Stimulated activated CD8-positive, alpha-beta memory T cell treated with anti-CD3 and anti-CD28 coated beads, Interleukin-12 subunit alpha, Interleukin-12 subunit beta, amount 100 ng/mL, for 24 hours (primary cell): ENCODE data around the gene ZDHHC22.

Experiments used
- DNase-seq: peaks from one replicate; pipeline ENCODE4 v3.0.0-alpha.2; 2020; ENCODE audit errors: extremely low read depth

ZDHHC22 gene

GRCh38 chr14:77157740-77158139 is 16.1 kb upstream of the ZDHHC22 start:
- DNase-seq: no peak

DNA sequence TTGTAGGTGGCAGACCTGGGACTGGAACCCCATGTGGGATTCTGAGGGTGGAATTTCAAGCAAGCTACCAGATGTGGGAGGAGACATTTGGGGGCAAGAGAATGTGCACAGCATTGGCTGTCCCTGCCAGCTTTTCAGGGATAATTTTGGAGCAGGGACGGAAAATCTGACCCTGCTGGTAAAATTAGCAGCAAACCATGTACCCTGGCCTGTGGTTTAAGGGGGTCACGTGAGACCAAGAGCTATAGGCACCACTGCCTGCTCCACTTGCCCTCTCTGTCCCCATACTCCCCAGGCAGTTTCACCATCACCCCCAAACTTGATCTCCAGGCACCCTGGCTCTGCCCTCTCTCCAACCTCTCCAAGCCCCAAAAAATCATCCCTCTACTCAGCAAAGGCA is 13.5 kb upstream of the ZDHHC22 start:
- no peak for DNase-seq

GRCh38 chr14:77154421-77154820 is 12.8 kb upstream of the ZDHHC22 start:
- DNase-seq: no peak

DNA sequence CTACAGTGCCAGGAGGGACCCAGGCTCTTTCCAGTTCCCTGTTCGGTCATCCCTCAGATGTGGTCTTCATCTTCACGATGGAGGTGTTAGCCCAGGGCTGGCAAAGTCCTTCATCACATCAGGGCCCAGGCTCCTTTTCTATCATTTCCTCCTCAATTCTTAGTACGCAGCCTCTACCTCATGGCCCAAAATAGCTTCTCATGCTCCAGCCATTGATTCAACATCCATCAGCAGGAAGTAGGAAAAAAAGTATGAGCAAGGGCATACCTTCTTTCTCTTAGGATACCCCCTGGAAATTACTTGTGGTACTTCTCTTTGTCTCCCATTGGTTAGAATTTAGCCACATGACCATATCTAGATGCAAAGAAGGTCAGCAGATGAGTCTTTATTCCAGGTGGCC is 12.2 kb upstream of the ZDHHC22 start:
- no peak for DNase-seq

DNA sequence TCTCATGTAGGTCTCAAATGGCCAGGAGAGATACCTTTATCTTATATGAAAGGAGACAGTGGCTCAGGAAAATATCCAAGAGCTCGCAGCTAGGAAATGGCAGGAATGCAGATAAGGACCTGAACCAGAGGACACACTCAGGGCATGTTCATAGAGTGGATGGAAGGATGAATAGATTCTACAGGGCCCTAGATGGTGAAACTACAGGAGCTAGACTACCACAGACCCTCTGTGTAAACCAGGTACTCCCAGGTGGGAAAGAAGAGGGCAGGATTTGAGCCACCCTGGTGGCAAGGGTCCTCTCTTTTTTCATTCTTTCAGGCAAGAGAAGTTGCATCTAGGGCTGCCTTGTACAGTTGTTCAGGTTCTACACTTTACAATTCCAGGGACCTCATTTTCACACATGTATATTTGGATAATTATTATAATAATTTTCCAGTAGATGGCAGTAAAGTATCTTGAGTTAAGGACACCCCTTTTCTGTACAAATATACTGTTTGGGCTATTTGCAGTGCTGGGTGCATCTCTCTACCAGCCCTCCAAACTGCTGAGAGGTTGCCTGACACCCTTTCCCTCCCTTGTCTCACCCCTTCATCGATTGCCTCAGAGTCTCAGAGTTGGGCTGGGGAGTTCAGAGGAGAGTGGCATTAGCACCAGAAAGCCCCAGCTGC is 10.5 kb upstream of the ZDHHC22 start:
- no peak for DNase-seq

DNA sequence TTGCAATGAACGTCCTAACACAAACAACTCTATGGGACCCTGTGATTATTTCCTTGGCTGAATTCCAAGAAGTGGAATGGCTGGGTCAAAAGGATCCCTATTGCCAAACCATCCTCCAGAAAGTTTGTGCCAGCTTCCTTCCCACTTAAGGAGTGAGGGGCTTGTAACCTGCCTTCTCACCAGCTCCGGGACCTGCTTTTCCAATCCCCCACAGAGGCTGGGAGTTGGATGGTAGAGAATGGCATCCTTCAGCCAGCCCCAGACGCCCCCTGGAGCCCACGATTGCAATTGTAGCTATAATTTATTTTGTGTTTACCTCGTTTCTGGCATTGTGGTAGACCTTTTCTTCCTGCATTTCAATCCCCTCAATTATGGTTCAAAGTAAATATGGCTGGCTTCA is 9.7 kb upstream of the ZDHHC22 start:
- no peak for DNase-seq

GRCh38 chr14:77148510-77149231 is 7.1 kb upstream of the ZDHHC22 start:
- no peak for DNase-seq

GRCh38 chr14:77145975-77146740 is 4.6 kb upstream of the ZDHHC22 start:
- no peak for DNase-seq

DNA sequence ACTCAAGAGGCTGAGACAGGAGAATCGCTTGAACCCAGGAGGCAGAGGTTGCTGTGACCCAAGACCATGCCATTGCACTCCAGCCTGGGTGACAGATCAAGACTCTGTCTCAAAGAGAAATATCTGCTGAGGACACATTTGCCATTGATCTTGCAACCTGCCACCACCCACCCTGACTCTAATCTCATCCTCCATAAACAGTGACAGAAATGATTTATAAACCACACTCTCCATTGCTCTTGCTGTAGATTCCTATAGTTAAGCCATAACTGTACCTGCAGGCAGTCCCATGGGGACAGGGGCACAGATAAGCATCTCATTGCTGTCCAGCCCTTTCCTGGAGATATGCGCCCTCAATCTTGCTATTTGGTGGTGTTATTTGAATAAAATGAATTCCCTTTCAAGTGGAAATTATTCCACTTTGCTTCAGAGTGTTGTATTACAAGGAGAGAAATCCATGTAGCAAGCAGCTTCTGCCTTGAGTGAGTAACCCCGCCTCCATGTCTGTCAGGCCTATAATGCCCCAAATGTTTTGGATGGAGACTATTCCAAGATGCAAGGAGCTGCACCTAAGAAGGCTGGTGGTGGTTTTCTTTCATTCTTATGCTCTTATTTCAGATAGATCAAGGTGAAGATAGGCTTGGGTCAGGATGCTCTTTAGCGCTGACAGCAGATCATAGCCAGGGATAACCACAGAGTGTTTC is 3.0 kb upstream of the ZDHHC22 start:
- no peak for DNase-seq

- no peak for DNase-seq
Measured at GRCh38 chr14:77143071-77143470, 1.5 kb upstream of the ZDHHC22 start.

- no peak for DNase-seq
Measured at GRCh38 chr14:77142005-77142800, 612 bp upstream of the ZDHHC22 start.

GRCh38 chr14:77140359-77141213 is 1.0 kb downstream of the ZDHHC22 start:
- no peak for DNase-seq

DNA sequence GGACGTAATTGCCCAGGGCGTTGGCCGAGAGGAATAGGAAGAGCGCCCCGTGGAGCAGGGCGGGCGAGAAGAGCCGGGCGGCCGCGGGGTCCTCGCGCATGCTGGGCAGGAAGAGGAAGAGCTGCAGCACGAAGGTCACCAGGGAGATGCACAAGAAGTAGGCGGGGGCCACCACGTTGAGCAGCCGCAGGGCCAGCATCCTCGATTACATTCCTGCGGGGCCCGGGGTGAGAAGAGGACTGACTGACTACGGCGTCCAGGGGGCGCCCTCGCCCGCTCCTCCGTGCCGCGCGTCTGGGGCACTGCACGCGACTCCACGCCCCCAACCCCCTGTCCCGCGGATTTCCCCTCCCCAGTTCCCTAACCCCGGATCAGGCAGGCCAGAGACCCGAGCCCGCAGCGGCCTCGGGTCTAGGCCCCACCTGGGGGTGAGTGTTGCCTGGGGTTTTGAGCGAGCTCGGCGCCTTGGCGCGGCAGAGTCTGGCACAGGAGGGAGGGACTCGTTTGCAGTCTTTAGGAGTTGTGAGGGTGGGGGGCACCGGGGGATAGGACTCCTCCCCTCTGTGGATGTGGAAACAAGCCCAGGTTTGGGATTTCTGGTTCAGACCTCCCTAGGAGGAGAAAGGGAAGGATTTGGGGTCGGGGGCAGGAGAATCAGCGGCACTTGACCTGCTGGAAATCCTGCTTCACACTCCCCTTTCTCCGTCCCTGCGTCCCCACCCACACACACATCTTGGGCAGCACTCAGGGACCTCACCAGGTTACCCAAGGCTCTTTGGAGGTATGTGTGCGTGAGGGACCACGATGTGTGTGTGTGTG is 1.8 kb downstream of the ZDHHC22 start:
- DNase-seq: no peak

DNA sequence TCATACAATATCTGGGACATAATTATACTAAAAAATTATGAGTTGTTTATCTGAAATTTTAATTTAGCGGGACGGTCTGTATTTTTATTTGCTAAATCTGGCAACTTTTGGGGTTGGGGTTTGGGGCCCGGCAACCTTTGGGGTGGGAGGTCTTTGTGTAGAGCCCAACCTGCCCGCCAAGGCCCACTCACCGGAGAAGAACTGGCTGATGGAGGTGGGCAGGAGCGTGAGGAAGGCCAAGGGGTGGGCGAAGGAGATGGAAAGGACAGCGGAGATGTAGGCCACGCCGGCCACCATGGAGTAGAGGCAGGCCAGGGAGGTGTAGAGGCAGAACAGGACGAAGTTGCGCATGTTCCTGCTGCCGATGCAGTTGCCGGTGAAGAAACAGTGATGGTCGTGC is 2.6 kb downstream of the ZDHHC22 start:
- DNase-seq: no peak

DNA sequence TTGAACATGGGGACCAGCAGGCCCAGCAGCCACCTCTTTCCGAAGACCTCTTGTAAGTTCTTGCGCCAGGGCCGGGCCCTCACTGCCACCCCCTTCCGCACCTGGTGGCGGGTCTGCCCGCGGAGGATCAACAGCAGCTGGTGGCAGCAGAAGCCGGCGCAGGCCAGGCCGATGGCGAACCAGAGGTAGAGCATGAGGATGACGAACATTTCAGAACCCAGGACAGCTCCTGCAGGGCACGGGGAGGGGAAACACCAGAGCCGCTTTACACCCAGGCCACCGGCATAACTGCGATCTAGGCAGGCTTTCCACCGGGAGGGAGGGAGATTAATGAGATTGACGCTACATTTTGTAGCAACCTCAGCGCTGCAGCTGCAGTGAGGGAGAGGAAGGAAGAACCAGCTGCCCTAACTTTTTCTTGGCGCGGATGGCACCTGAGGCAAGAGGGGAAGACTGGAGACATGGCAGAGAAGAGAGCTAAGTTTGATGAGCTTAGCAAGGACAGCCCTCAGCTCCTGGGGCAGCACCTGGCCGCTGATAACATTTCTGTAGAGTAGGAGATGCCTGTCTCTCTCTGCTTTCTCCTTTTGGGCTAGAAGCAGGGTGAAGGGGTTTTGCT is 7.8 kb downstream of the ZDHHC22 start:
- DNase-seq: peak; percentile 22

DNA sequence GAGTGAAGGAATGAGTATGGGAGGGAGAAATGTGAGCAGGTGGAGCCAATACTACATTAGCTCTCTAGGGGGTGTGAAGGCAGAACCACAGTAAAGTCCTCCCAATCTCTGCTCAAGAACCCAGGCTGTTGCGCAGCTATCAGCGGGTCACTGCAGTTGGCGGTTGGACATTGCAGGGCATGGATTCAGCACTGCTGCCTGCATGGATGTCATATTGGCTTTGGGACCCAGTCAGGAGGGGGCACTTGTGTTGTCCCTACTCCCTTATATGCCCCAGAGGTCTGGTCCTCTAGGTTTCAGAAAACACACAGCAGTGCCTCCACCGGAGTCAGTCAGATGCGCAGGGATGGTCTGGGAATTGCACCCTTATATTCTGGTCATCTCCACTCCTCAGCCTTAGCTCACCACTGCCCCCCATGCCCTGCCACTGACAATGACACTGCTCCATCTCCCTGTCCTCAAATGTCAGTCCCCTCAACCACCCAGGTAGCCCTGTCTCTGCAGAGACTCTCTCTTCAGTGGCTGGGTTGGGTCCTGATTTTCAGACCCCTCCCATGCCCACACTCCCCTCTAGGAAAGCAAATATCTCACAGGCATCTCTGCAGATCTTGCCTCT is 9.6 kb downstream of the ZDHHC22 start:
- no peak for DNase-seq

DNA sequence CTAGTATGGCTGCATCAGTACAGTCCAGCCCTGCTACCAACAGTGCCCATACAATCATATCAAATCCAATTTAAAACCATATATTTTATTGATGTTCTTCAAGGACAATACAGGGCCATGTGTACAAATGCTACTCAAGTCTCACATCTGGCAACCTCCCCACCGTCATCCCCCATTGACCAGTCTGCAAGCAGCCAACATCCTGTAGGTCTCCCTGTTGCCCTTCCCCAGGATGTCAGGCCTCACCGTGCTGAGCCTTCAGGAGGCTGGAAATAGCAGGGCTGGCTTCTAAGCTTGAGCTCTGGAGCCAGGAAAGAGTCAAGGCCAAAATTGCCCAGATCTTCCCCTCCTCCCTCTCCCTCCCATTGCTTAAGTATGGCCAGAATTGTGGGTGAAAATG is 10.4 kb downstream of the ZDHHC22 start:
- no peak for DNase-seq

GRCh38 chr14:77130386-77130785 is 11.2 kb downstream of the ZDHHC22 start:
- no peak for DNase-seq

DNA sequence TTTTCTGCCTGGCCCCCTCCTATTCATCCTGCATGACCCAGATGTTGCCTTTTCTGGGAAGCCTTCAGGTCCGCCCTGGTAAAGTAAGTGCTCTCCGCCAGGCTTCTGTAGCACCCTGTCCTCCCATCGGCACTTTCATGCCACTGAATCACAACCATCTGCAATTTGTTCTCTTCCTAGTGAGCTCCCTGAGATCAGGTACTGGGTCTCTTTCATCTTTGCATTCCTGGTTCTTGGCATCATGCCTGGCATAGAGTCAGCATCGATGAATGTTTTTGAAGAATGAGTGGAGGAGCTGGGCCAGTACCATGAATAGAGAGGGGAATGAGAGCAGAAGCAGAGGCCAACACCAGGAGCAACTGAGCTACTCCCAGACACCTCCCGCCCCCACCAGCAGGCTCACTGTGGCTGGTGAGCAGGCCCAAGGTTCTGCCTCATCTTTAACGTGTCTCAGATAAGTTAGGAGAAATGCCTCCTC is 13.1 kb downstream of the ZDHHC22 start:
- DNase-seq: no peak
